Measurements from ENCODE around the gene SYCP2. TPM values are rescaled to one million over a fixed set of nuclear protein-coding genes. Genes with fewer than 3 reads are reported as not detected.

SYCP2 gene
- total and polyA plus RNA-seq, 2 of the 8 experiments (the other 6 are each of a cell fraction or from before 2014, with no cell fraction given): 0.02 to 0.50 TPM

GRCh38 chr20:59920944-59921343 lies 12.5 kb downstream of the SYCP2 start:
- H2BK12ac ChIP-seq (ENCODE audit: low read depth, low read length): no peak overlapping the region
- no peaks in the 10 kb centered on the region for H3K79me1 ChIP-seq (ENCODE audit: low read depth, low read length)
- no peaks in the 10 kb centered on the region for H3K36me3 ChIP-seq (ENCODE audit: control insufficient read depth in 2 of 4, insufficient read depth in 4 of 4, low read length in 3 of 4)
- H3K23me2 ChIP-seq (ENCODE audit: low read depth, low read length): no peaks in the 10 kb centered on the region
- no peak overlapping the region for H4K8ac ChIP-seq (ENCODE audit: extremely low read depth, insufficient read depth, low read length)
- no peak overlapping the region for H3K4me3 ChIP-seq (ENCODE audit: extremely low read depth in 1 of 4, insufficient read depth in 2 of 4, low read depth in 3 of 4, low read length in 4 of 4)
- H4K91ac ChIP-seq (replicated peaks; ENCODE audit: insufficient read length, low read length): no peak overlapping the region
- no peaks in the 10 kb centered on the region for H3K79me2 ChIP-seq (ENCODE audit: control insufficient read depth in 1 of 2, insufficient read depth in 2 of 2, low read length in 2 of 2)
- no peak overlapping the region for H2BK5ac ChIP-seq (ENCODE audit: low read depth, low read length)
- H3K18ac ChIP-seq (ENCODE audit: extremely low read depth, low read length): no peak overlapping the region
- H3K27me3 ChIP-seq (replicated peaks in 1 of 4; ENCODE audit: control insufficient read depth in 3 of 4, extremely low read depth in 1 of 4, insufficient read depth in 3 of 4, low read length in 3 of 4): peaks cover 0 to 1% (median 0%) of the 10 kb centered on the region in 4 experiments; a peak in 1 of 7 replicates
- H3K4me1 ChIP-seq (replicated peaks in 1 of 4; ENCODE audit: control insufficient read depth in 3 of 4, insufficient read depth in 4 of 4, low read length in 3 of 4): no peaks in the 10 kb centered on the region
- H2AFZ ChIP-seq (ENCODE audit: low read length): no peak overlapping the region
- no peak overlapping the region for H3K56ac ChIP-seq (replicated peaks; ENCODE audit: insufficient read length, low read depth, low read length)
- H3K4me2 ChIP-seq (ENCODE audit: insufficient read depth in 1 of 2, low read depth in 2 of 2, low read length in 2 of 2): no peak overlapping the region
- ChIA-PET CTCF (ENCODE audit: partially characterized antibody) (no interaction called here), POLR2A (ENCODE audit: partially characterized antibody) (no interaction called here)
- no peak overlapping the region for H3K23ac ChIP-seq (ENCODE audit: insufficient read length)
- no peak overlapping the region for H2BK20ac ChIP-seq (ENCODE audit: low read length)
- no peak overlapping the region for H3K9ac ChIP-seq (replicated peaks in 1 of 4; ENCODE audit: extremely low read depth in 1 of 4, low read depth in 3 of 4, low read length in 3 of 4)
- DNase-seq (ENCODE audit: low read depth in 1 of 2, low spot score in 2 of 2) (no peak), FAIRE-seq (no peak)
- H2AK5ac ChIP-seq (ENCODE audit: low read depth, low read length): no peak overlapping the region
- no peak overlapping the region for H2BK120ac ChIP-seq (replicated peaks; ENCODE audit: low read depth, low read length)
- H3K27ac ChIP-seq (ENCODE audit: low read depth, low read length): no peak overlapping the region
- no peak overlapping the region for H2BK15ac ChIP-seq (ENCODE audit: low read length)
- H4K20me1 ChIP-seq (replicated peaks in 1 of 2; ENCODE audit: control insufficient read depth in 1 of 2, insufficient read depth in 2 of 2, low read length in 2 of 2): no peaks in the 10 kb centered on the region
- no peak overlapping the region for H3K14ac ChIP-seq (ENCODE audit: insufficient read length)
- H4K5ac ChIP-seq (ENCODE audit: insufficient read length, low read depth, low read length): no peak overlapping the region
- no peak for TF ChIP-seq BCL11A (IDR thresholded peaks at IDR 0.05; ENCODE audit: low read depth in 2 of 2, low read length in 2 of 2)
- TF ChIP-seq FOSL1 (IDR thresholded peaks at IDR 0.05; ENCODE audit: insufficient read depth, low read depth, low read length): no peak
- no peak for TF ChIP-seq POLR2A (IDR thresholded peaks at IDR 0.05; ENCODE audit: control extremely low read depth in 1 of 2, low read depth in 2 of 2, low read length in 2 of 2)
- no peak for TF ChIP-seq RAD21 (IDR thresholded peaks at IDR 0.05 in 1 of 2, conservative IDR thresholded peaks at IDR 0.05 in 1 of 2; ENCODE audit: low read depth in 2 of 2, low read length in 2 of 2)
- no peak for TF ChIP-seq CREB1 (IDR thresholded peaks at IDR 0.05)
- TF ChIP-seq CTBP2 (IDR thresholded peaks at IDR 0.05; ENCODE audit: borderline replicate concordance, insufficient read depth, insufficient read length, low read length): no peak
- TF ChIP-seq EZH2 (IDR thresholded peaks at IDR 0.05; ENCODE audit: low read depth, low read length, severe bottlenecking): no peak
- no peak for TF ChIP-seq JUN (IDR thresholded peaks at IDR 0.05; ENCODE audit: low read depth, low read length)
- no peak for TF ChIP-seq HDAC2 (IDR thresholded peaks at IDR 0.05; ENCODE audit: borderline replicate concordance in 1 of 2, low read depth in 2 of 2, low read length in 2 of 2)
- H3K9me3 ChIP-seq (ENCODE audit: insufficient read depth in 2 of 2, low read depth in 1 of 2, low read length in 1 of 2): no peaks in the 10 kb centered on the region
- H3K4ac ChIP-seq (replicated peaks; ENCODE audit: insufficient read length, low read depth, low read length): no peak overlapping the region

Measured in H1 (cell line).